ENCODE measurements around the gene LRIG1.

LRIG1 gene

DNA sequence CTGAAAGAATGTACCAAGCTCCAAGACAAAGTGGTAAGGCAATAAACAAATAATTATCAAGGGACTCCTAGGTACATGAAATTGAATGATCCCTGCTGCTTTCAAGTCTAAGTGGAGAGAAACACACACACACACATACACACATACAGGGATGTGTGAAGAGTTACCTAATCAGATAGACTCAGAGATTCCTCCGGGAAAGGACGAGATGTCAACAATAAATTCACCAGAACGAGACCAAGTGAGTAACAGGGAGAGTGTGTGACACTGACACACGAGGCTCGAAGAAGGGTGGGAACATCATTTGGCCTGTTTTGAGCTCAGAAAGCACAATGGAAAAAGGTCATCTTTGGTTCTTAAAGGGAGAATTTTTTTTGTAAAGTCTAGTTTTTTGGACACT, 13.4 kb downstream of the LRIG1 start:
- no peak for FAIRE-seq

DNA sequence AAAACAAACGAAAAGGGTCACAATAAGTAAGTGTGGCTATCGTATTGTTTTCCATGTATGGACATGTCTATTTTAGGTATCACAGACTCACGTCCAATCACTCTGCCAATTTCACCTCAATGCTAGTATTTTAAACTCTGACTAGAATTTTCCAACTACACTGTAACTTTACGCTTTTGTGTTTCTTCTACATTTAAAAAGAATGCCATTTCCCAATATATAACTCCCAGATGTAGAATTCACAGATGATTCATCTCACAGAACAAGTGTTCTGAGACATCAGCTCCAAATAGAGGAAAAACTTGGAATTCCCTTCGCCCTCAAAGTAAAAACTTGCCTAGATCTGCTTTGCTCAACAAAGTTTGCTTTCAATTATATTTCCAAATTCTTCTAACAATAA, 14.2 kb downstream of the LRIG1 start:
- FAIRE-seq, result no peak

DNA sequence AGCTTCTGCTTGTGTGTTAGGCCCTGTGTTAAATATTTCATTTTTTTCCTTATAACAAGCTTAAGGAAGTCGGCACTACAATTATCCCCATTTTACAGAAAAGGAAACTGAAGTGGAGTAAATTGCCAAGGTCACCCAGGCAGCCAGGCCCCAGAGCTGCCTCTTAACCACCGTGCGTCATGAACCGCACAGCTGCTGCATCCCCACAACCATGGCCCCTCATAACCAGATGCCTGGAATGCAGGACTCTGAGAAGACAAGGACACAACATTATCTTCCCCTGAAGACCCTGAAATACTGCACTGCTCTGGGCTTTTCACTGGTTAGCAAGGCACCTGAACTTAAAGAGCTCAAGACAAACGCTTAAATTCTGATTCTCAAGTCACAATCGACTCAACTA, 14.6 kb downstream of the LRIG1 start:
- FAIRE-seq, result no peak

DNA sequence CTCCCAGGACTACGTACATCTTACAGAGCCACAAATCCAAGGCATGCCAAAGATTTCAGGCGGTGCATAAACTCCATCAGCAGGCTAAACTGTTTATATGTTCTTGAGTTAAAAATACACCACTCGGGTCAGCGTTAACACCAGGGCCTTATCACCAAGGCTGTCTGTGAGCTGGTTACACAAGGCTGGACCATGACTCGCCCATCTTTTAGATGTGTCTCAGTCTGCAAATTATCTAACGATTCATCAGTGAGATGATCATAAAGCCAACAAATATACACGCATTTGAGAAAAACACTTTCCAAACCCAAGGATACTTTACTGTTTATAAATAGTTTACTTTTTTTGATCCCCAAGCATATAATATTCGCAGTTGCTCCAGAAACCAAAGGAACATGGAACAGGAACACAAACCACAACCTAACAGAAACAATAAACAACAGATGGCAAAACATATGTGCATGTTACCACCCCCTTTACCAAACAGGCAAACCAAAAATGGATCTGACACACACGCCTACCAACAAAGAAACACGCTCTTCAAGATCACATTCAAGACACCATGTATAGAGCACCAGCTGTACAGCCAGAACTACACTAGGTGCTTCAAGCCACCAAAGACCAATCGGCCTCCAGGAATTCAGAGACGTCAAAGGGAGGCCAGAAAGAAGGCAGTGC, 15.4 kb downstream of the LRIG1 start:
- FAIRE-seq, result no peak

DNA sequence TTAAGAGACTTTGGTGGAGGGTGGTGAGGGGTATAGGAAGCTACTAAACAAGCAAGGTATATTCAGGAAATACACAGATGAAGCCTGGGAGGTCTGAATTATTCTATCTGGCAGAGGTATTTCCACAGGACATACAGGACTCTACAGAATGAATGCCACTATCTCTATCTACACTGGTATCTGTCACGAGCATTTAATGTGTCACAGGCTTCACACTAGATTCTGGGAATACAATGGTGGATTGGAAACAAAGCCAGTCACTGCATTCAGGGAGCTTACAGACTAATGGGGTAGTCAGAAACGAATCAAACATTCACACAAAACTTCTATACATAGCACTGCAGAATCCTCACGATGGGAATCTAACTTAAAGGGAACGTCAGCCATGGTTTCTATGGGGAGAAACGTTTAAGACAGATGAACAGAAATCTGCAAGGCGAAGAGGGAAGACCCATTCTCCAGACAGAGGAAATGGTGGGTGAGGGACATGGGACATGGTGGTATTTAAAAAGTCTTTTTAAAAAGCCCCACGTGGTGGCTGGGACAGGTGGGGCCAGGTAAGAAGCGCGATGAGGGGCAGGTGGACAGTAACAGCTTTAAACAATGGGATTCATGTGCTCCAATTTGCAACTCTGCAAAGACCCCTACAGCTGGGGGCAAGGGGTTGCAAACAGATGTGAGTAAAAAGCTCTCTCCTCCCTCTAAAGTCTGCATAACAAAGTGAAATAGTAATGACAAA, 16.5 kb downstream of the LRIG1 start:
- no peak for FAIRE-seq

DNA sequence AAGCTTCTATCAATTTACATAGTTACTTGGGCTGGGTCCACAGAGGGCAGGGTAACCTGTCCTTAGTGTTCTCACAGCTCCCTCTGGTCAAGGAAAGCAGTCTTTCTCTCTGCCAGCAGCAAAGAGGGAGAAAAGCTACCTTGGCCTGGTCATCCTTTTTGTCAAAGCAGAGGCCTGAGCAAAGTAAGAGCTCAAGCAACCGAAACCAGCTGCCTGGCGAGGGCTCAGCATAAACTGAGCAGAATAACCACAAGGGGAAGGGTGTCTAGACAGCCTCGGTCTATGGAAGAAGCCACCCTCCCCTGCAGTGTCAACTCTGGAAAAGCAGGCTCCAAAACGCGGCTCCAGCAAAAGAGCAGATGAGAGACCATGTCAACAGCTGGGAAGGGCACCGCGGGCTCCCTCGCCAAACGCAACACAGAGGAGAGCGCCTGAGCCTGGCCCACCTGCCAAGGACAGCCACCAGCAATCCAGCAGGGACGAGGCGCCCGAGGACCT, 17.4 kb downstream of the LRIG1 start:
- no peak for FAIRE-seq

DNA sequence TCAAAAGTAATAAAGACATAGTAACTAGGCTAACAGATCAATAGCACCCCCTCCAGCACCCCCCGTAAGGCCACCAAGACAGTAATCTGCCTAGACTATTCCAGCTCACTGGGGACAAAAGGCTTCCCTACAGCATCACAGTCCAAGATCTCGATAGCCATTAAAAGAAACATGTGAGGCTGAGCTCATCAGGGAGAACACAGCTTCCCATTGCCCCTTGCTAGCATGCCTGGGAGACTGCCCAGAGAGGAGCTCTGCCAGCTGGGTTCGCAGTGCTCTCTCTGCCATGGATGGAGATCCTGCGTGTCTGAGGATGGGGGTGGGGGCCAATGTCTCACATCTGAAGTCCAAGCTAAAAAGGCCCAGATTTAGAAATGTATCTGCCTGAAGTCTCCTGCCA, 17.8 kb downstream of the LRIG1 start:
- FAIRE-seq, result no peak

DNA sequence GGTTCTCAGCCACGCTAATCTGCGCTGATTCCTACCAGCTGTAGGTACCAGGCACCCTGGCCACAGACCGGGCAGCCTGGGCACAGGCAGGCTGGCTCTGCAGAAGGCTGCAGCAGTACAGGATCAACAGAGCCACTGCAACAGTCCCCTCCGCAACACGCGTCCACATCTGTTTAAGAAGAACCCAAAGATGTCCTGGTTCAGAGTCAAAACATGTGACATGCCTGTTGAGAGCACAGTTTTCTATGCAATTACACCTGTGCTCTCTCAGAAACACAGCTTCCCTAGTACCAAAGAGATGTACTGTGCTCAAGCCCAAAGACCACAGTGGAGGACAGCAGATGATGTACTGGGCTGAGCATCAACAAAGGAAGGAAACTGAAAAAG, 18.8 kb downstream of the LRIG1 start:
- no peak for FAIRE-seq

DNA sequence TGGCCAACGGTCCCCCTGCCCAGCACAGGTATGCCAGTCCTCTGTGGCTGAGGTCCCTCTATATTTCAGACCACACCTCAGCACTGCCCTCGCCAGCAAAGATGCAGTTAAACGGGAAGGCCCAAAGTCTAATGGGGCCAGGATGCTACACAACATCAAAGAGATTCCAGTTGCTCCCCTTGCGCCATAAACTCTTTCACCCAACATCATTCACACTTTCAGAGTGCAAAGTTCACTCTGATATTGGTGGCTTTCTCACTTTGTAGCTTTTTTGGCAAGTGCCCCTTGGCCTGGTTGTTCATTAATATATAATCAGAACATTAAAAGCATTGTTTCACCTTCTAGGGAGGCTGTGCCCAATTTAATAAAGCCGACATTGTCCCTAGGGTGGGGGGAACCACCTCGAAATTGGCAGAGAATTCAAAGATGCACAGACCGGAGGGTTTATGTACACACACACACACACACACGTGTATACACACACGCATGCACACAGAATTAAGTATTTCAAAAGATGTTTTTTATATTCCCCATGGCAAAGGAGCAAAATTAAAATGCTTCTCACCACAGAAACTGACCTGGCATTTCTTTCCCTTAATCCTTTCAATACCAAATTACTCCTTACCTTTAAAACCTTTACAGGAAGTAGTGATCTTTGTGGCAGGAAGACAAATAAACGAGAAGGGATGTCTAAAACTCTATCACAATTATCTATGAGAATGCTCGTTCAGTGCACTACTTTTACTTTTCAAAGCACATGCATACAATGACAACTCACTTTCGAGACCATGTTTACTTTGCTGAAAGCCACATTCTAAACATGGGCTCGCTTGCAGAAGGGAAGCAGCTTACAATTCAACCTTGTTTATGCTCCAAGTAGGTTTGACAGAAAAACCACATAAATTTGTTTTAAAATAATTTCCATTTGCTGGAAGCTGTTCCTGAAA, 19.5 kb downstream of the LRIG1 start:
- no peak for FAIRE-seq

DNA sequence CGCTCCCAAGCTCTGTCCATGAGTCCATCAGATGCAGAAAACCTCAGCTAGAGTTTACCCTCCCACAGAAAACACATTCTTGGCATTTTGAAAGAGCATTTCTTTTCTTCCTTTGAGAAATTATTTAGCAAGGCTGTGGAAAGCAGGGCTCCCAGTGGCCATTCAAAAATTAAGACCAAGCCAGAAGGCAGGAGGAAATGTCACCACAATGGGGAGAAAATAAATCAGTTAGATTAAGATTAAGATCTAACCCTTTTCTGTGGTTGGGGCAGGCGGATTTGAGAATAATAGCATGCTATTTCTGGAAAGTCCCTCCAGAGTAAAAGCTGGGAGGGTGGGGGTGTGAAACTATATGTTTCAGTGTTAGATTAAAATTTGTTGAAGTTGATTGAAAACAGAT, 20.2 kb downstream of the LRIG1 start:
- no peak for FAIRE-seq

DNA sequence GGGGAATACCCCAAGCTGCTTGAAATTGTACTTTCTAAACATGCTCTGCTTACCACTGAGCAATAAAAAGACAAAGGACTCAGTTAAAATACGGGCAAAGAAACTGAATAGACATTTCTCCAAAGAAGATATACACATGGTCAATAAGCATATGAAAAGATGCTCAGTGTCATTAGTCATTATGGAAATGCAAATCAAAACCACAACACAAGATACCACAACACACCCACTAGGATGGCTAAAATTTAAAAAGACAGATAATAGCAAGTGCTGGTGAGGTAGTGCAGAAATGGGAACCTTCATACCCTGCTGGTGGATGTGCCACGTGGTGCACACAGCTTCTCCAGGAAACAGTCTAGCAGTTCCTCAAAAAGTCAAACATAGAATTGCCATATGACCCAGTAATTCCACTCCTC, 21.3 kb downstream of the LRIG1 start:
- FAIRE-seq, result no peak

DNA sequence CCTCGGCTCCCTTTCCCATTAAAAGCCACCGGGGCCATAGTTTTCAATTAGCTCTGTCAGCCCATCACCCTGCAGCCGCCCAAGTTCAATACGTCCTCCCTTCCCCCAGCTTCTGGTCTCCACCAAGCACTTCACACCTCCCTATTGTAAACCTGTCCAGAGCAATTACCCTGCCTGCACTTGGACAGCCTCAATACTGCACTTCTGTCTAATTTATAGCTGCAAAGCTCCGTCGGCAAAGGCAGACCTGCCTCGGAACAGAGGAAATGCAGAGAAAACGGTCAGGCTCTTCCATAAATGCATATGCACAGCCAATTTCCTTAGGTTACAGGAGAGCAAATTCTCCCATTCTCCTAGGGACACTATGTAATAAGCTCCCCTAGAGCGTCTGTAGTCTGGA, 21.9 kb downstream of the LRIG1 start:
- no peak for FAIRE-seq

DNA sequence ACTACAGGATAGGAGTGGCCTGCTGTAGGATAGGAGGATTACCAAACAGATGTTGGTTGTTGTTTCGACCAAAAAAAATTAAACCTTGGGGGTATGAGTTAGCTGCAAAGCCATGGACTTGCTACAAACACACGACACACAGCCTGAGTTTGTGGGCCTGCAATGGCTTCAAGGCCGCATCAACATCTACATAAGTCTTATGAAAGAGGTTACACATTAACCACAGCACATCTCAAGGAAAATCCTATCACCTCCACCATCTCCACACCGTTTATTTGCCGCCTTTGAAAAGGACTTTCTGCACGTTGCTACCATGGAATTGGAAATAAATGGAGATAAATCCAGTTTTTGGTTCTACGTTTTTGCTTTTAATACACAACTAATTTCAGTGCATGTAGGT, 23.0 kb downstream of the LRIG1 start:
- FAIRE-seq, result no peak

DNA sequence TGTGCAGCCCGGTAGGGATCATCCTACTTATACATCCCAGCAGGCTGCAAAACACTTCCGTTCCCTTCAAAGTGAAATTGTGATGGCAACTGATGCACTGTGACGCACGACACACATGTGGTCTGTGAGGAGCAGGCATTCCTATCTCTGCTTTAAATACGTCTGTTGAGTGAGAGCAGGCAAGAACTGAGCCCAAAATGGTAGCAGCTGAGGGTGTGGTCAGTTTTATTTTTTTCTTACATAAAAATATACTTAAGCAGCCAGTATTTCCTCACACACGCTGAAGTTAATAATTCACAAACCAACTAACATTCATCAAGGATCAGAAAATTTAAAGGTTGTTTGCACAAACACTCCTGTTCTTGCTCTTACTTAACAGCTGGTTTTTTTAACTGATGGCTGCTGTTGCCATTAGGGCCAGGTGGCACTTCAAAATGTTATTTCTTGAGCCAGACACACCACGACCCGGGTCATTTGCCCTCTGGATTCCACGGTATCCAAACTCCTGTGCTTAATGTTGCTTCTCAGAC, 23.9 kb downstream of the LRIG1 start:
- FAIRE-seq, result no peak

DNA sequence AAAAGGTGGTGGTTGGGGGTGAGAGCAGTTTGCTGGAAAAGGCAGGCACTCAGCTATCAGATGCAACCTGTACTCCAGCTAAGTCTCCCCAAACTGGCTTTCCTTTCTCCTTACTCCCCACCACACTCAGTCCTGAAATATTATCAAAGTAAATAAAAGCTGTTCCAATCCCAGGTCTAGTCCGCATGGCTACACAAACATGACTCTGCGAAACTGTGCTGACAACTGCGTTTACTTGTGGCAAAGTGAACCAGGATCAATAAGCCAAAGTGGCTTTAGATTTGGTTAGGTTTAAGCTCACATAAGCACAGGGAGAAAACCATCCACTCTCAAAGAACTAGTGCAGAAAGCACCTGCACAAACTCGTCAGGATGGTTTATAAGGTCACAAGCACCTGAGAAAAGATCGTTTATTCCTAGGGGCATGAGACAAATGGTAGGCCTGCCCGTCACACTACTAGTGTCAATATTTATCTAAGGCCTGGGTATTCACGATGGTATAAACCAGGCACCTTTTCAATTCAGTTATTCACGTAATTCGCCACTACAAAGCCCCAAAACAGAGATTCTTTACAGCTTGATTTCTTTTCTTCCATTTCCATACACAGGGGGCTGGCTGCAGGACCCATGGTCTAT, 25.3 kb downstream of the LRIG1 start:
- no peak for FAIRE-seq

DNA sequence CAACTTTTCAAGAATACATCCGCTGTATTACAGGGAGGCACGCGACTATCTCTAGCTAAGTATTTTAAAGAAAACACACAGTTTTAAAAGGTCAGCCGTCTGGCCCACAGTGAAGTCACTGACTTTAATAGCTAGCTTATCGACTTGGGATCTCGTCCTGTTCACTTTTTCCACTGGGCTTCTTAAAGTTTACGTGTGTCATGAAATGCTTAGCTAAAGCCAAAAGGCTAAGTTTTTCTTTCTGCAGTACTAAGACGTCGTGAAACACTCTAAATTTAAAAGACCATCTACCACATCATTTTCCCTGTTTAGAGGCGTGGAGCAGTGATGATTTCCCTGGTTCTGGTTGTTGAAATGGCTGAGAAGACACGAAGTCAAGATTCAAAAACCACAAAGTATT, 27.1 kb downstream of the LRIG1 start:
- FAIRE-seq, result no peak

DNA sequence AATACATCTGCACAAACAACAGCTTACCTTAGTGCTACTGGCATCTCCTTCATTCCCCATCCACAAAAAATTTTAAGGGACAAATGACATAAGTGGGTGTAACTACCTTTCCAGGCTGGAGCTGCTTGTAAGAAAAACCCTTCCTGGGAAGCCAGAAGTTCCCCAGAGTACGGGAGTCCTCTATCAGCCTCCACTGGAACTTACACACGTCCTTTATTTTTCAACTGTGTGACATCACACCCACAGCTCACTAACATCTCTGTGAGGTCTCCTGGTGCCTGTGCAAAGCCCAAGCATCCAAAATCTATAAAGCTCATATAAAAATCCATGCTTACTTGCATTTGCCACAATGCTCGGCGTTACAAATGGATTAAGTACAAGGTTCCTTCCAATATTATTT, 27.6 kb downstream of the LRIG1 start:
- no peak for FAIRE-seq

DNA sequence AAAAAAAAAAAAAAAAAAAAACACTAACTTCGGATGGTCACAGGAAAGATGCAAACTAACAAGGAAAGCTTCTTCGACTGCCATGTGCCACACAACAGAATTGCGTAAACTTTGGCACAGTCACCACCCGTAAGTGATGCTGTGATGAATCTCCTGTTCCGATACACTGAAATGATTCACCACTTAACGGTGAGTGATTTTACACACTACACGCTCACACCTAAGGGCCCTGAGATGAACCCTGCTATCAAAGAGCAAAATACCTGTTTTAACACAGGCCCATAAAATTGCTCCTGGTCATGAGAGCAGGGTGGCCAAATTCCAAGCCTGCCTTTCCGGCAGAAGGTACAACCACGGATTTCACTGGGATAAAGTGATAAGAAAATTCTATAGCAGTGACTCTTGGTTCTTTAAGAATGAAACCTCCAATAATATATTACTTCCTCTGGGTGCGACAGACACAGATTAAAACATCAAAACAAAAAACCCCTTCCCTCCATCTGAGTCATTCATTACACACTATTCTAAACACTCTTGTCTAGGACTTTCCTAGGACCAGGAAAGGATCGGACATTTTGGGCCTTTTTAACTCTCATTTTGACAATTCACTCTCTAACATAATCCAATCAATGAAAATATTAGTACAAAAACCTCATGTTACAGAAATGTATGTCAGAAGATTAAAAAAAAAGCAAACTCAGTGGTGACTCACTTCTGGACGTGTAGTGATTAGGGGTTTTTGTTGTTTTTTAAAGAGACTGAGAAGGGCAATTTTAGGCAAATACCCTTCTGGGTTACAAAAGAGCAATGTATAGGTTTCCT, 28.3 kb downstream of the LRIG1 start:
- no peak for FAIRE-seq

DNA sequence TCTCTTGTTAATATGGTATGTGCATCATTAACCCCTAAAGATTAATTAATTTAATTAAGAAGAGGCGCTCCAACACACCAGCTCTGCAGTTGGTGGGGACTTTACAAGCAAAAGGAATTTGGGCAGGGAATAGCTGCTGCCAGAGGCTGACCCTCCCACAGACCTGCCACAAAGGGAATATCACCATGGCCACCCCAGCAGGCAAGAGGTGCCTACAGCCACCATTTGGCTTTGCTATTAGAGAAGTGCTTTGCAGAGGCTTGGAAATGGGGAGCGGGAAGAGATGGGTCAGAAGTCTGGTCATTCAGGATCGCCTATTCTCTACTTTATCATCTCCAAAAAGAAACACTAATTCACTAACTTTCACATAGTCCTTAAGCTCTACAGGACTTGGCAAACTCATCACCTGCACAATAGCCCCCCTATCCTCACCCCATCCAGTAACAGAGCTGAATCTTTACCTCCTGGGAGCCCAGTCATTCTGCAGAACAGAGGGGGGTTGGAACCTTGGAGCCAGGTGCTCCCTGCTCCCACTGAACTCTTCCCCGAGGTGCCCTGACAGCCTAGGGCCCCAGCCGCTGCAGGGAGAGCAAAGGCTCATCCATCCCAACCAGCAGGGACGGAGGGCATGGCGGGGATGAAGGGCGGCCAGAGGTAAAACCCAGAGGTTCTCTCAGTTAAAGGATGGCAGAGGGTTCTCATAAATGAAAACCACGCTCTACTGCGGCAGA, 29.7 kb downstream of the LRIG1 start:
- FAIRE-seq, result no peak

DNA sequence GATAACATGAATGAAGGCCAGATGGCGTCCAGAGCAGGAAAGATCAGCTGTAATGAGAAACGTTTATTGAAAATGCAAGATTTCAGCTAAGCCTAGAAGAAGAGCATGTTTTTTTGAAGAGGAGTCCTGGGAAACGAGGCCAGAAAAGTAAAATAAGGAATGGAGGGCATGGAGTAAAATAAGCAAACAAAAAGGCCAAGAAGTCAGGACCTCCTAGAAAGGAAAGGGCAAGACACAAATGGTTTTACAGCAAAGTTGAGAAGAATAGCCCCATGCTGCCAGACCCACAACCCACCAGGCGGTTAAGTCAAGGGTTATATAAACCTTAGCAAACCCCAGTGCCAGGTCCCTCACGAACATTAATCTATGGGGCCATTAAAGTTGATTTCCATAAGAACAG, 30.5 kb downstream of the LRIG1 start:
- FAIRE-seq, result no peak

DNA sequence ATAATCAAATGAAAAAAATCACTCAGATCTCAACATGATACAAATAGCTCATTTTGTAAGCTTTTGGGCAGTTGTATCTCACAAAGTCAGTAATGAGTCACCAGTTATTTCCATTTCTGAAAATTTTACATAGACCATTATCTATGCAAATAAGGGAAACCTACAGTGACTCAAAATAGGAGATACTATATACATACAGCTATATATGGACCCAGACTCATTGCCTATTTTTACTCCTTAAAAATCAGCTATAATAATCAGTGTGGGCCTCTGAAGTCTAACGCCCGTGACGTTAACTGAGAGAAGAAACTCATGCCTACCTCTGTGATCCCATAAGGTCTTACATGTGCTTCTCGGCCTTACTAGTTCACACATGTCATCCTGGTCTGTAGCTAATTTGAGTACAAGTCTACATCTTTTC, 31.6 kb downstream of the LRIG1 start:
- no peak for FAIRE-seq

Measured in TTC549 (cell line).